T-helper 2 cell treated with Interferon-gamma antibody and Interleukin-4, amounts not matched to agents 100 ng/mL and 5 ng/mL, for 36 hours (primary cell): Measurements from ENCODE around the gene MICAL2. TPM values are rescaled to one million over a fixed set of nuclear protein-coding genes. Genes with fewer than 3 reads are reported as not detected.

Experiments used
- intact Hi-C: fragments of 100-400 bp; cut with micrococcal nuclease; formaldehyde crosslinking; loops from one replicate; pipeline ENCODE4 v1.15.1; 2023
- total RNA-seq: library from RNA; stranded (reverse); gene quantifications from 2 replicates; pipeline ENCODE4 v1.2.3, GENCODE V29; 2022

MICAL2 gene
- total RNA-seq, 1 donor from 2014 or later = 95.7 TPM

- intact Hi-C loops = no loop called here
Observed at GRCh38 chr11:12167061-12168000, 56.9 kb downstream of the MICAL2 start.

DNA sequence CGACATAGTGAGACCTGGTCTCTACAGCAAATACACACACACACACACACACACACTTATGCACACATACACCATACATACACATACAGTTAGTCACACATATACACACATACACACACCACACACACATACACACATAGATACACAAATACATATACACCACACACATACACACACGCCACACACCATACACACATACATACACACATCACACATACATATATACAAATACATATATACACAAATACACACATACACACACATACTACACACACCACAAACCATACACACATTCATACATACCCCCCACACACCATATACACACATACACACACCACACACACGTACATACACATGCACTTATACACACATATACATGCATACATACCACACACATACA, 57.7 kb downstream of the MICAL2 start:
- intact Hi-C loops = no loop called here

DNA sequence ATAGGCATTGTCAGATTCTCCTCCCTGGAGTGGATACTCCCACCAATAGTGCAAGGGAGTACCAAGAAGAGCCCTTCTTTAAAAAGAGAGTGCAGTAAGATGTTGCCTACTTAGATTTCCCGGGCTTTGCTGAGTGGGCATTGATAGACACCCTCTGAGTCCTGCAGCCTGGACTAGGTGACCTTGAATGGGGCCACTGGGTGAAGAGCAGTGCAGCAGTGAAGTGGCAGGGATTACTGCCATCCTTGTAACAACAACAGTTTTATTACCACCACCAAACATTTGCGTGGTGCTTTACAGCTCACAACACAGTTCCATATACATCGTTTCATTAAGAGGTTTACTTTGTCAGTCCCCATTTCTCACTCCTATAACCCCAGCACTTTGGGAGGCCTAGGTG, 59.4 kb downstream of the MICAL2 start:
- intact Hi-C loops = no loop called here

DNA sequence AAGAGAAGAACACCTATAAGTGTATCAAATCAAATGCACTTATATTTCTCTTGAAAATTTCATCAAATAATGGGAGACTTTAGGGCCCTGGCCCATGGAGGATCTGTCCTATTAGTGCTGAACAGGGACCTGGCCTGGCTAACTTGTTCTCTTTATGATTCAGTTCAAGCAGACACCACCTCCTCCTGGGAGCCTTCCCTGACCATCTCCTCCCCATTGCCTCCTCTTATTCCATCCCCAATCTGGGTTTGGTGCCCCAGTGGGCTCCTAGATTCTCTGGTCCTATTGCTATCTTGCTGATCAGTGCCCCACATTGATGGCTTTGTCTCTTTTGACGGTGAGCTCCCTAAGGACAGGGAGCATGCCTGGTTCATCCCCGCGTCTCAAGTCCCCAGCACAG, 60.1 kb downstream of the MICAL2 start:
- intact Hi-C loops = no loop called here

DNA sequence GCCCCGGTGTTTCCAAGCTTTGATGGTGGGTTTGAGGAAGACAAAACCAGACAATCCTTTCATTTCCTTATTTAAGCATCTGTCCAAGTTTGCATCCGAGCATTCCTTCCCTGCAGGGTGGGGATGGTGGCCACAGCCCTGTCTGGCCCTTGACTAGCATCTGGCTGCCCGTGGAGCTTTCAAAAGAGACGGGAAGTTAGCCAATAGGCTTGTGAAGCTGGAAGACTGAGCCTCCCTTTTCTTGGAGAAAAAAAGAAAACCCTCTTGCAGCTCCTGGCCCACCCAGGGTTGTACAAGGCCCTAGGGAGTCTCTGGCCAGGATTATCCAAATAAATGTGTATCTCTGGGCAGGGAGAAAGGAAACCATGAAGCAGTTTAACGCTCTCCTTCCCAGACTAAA, 60.6 kb downstream of the MICAL2 start:
- intact Hi-C loops = no loop called here

DNA sequence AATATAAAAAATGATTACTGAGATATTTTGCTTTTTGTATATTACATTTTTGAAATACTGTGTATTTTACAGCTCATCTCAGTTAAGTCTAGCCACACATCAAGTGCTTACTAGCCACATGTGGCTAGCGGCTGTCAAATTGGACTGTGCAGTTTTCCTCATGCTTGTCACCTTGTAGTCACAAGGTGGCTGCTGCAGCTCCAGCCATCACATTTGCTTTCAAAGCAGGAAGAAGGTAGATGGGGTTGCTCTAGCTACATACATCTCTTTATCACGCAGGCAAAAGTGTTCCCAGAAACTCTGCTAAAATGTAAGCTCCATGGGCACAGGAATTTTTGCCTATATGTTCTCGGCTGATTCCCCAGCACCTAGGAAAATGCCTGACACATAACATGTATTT, 61.5 kb downstream of the MICAL2 start:
- intact Hi-C loops = no loop called here

DNA sequence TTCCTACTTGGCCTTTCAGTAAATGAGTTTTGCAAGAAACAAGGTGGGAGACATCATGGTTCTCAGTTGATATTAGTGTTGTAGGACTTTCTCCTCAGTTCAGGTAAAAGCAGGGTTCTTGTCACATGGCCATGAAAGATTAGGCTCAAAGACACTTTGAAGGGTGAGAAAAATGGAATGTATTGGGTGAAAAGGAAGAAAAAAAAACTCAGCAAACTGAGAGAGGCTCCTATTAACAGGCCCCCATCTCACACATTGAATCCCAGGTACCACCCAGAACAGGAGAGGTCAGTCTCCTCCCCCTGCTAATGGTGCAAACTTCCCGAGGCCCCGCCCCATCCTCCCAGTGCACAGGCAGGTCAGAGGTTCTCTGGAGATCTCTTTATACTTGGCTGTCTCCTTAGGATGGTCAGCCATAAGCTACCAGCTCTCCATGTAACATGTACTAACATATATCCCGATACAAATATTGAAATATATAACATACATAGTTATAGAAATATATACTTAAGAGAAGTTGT, 62.2 kb downstream of the MICAL2 start:
- intact Hi-C loops = no loop called here

DNA sequence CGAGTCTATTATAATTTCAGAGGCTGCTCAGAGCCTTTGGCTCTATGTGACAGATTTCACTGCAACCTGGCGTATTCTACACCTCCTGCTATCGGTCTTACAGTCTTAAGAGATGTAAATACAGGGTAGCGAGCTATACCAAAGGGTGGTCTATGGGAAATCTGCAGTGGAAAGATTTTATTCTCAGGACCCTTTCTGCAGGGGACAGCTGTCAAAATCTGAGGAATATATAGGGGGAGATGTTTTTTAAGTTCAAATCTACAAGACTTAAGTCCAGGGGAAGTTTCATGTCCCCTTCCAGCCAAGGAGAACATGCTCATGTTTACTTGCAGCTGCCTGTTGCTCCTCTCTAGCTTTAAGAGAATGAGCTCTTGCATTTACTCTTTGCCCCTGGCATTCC, 62.7 kb downstream of the MICAL2 start:
- intact Hi-C loops = no loop called here

- intact Hi-C loops = loop anchor here (1.0 to 2.0 kb wide), 7 partner anchors 15 to 87 kb away; partner anchors contain the start of gene MICAL2
Observed at GRCh38 chr11:12174128-12174476, 63.7 kb downstream of the MICAL2 start.

DNA sequence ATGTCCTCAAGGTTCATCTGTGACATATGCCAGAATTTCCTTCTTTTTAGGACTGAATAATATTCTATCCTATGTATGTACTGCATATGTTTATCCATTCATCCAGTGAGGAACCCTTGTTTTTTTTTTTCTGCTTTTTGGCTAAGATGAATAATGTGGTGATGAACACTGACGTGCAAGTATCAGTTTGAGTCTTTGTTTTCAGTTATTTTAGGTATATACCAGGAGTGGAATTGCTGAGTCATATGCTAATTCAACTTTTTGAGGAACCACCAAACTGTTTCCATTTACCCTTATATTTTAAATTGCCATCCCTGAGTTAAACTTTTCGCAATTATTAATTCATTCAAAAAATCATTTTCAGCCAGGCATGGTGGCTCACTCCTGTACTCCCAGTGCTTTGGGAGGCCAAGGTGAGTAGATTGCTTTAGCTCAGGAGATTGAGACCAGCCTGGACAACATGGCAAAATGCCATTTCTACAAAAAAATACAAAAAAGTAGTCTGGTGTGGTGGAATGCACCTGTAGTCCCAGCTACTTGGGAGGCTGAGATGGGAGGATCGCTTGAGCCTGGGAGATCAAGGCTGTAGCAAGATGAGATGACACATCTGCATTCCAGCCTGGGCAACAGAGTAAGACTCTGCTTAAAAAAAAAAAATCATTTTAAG, 64.2 kb downstream of the MICAL2 start:
- intact Hi-C loops = loop anchor here (1.0 to 5.0 kb wide), 8 partner anchors 14 to 88 kb away; partner anchors contain the start of gene MICAL2

DNA sequence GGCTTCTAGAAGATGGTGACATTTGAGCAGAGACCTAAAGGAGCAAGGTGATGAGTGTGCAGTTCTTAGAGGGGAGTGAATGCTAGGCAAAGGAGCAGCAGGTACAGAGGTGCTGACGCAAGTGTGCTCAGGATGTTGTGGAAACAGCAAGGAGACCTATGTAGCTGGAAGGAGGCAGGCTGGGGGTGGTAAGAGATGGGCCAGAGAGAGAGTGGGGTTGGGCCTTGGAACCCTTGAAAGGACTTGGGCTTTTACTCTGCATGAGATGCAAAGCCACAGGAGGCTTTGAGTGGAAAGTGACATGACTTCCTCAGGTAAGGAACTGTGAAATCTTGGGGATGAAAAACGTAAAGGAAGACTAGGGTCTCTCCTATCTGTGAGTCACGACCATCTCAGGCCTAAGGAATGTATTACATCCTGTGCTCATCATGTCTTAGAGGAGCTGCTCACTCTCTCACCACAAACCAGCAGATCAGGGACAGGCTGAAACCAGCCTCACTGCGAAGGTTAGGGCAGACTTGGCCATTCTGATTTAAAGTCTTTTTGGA, 65.4 kb downstream of the MICAL2 start:
- intact Hi-C loops = loop anchor here (2.0 to 5.0 kb wide), 6 partner anchors 13 to 89 kb away; partner anchors contain the start of gene MICAL2

DNA sequence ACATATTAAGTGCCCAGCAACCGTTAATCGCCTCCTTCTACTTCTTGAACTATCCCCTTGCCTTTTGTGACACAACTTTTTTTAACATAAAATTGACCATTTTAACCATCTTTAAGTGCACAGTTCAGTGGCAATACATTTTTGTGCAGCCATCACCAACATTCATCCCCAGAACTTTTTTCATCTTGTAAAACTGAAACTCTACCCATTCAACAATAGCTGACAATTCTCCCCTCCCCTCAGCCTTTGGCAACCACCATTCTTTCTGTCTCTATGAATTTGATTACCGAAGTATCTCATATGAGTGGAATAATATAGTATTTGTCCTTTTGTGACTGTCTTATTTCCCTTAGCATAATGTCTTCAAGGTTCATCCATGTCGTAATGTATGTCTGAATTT, 66.0 kb downstream of the MICAL2 start:
- intact Hi-C loops = loop anchor here (5.0 kb wide), 1 partner anchor 34 kb away; no protein-coding TSS in a partner anchor

DNA sequence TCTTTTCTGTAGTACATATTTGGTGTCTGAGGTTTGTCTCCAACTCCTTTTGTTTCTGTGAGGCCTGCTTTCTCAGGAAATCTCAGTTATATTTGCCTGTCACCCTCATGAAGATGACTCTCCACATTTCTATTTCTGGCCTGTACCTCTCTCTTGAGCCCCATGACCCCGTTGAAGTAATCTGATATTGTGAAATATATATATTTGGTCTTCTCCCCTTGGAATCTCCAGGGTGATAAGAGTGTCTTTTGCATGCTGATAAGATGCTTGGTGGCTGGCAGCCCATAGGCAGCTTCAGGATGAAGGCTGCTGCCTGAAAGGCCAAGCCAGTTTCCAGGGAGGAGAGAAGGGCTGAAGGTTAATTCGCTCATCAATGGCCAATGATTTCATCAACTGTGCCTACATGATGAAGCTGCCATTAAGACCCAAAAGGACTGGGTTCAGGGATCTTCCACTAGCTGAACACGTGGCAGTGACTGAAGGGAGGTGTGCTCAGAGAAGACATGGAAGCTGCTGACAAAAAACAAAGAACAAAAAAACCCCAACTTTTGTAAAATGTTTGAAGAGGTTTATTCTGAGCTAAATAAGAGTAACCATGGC, 67.4 kb downstream of the MICAL2 start:
- intact Hi-C loops = loop anchor here (5.0 kb wide), 1 partner anchor 36 kb away; no protein-coding TSS in a partner anchor

DNA sequence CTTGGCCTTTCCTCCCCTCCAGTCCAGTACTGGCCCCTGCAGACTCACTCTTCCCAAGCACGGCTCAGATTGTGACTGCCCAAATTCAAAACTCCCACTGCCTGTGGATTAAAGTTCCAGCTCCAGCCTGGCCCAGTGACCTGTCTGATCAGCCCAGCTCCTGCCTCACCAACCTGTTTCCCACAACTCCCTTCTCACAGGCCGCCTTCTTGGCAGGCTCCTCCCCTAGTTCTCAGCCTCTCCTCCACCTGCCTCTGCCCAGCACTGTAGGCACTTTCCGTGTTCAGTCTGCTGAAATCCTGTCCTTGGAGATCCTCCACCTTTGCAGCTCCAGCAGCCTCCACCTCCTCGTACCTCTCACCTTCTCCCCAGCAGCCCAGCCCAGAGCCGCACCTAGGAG, 68.6 kb downstream of the MICAL2 start:
- intact Hi-C loops = loop anchor here (5.0 kb wide), 1 partner anchor 37 kb away; no protein-coding TSS in a partner anchor

DNA sequence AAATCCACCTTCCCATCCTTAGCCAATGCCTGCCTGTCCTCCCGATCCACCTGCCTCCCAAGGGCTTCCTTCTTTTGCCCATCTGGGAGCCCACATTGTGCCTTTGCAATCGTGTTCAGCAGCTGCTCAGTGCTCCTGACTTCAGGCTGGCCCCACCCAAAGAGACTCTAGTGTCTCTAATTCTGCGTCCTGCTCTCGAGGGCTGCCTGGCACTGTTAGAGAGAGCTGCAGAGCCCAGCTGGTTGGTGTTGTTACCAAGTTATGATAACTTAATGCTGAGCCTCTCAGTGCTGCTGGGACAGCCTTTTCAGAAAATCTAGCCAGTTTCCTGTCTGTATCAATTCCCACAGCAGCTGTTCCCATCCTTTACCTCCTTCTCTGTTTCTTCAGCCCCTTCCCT, 69.1 kb downstream of the MICAL2 start:
- intact Hi-C loops = loop anchor here (5.0 kb wide), 1 partner anchor 37 kb away; no protein-coding TSS in a partner anchor

DNA sequence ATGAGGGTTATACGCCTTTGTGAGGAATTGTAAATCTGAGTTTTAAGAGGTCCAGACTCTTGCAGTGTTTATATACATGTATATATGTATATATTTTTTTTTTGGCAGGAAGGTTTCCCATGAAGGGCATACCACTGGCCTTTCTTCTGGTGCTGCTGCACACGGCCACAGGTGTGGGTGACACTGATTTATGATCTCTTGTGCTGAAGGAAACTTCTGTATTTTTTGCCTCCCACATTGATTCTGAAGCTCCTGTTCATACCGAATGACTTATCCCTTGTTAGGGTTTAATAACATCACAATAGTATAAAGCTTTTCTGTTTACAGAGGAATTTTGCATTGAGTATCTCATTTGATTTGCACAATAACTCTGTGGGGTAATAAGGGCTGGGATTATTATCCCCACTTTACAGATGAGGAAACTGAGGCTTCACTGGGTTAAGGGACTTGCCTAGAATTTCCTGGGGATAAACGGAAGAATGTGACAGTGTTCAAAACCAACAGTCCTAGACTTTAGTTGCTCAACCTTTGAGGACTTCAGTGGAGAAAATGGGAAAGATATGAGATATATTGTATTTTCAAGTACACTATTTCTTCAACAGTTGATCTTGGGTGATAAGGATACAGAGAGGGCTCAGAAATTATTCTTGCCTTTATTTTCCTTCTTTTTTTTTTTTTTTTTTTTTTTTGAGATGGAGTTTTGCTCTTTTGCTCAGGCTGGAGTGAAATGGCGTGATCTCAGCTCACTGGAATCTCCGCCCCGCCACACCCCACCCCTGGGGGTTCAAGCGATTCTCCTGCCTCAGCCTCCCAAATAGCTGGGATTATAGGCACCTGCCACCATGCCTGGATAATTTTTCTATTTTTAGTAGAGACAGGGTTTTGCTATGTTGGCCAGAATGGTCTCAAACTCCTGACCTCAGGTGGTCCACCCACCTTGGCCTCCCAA, 70.1 kb downstream of the MICAL2 start:
- intact Hi-C loops = no loop called here

DNA sequence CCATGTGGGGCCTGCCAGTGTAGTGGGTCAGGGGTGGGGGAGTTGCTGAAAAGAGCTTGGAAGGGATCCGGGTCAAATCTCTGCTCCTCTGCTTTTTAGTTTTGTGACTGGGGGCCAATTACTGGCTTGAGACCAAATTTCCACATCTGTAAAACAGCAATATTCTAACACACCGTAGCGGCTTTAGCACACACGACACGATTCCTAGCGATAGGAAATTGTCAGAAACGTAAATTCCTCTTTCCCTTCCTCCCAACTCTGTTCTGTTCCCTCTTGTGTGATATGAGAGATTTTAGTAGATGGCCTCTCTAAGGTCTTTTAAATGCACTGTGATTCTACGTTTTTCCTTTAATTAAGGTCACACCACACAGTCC, 71.9 kb downstream of the MICAL2 start:
- intact Hi-C loops = no loop called here

- intact Hi-C loops = no loop called here
Observed at GRCh38 chr11:12182676-12183541, 72.5 kb downstream of the MICAL2 start.
